ENCODE measurements around the gene LGR6. TPM values are rescaled to one million over a fixed set of nuclear protein-coding genes. Genes with fewer than 3 reads are reported as not detected.

LGR6 gene
- total RNA-seq, 4 donors from 2014 or later, result under 0.01 to 1.2 (median 0.78) TPM; not detected in 1

GRCh38 chr1:202285908-202286307 is 92.3 kb downstream of the LGR6 start:
- H3K4me1 ChIP-seq, result peaks cover 0 to 11% (median 6%) of the 10 kb centered on the region in 4 donors
- no peak overlapping the region for H3K4me3 ChIP-seq
- DNase-seq (ENCODE audit: extremely low spot score), result no peak
- no peaks in the 10 kb centered on the region for H3K36me3 ChIP-seq
- TF ChIP-seq EP300 (IDR thresholded peaks at IDR 0.05) (no peak), CTCF (IDR thresholded peaks at IDR 0.05) (no peak), POLR2A (IDR thresholded peaks at IDR 0.05; ENCODE audit: low read depth) (no peak), POLR2AphosphoS5 (IDR thresholded peaks at IDR 0.05) (no peak)
- H3K9me3 ChIP-seq, result no peaks in the 10 kb centered on the region
- intact Hi-C loops (cut with DNase I), result no loop called here
- WGBS, result 83% methylated on average over 3 of the region's 3 CpGs
- H3K27ac ChIP-seq (replicated peaks in 1 of 4), result no peak overlapping the region
- H3K27me3 ChIP-seq, result peaks cover 0 to 3% (median 0%) of the 10 kb centered on the region in 4 donors

GRCh38 chr1:202286622-202287097 is 93.1 kb downstream of the LGR6 start:
- H3K4me3 ChIP-seq, result no peak overlapping the region
- H3K27ac ChIP-seq (replicated peaks in 1 of 4), result no peak overlapping the region
- no peaks in the 10 kb centered on the region for H3K36me3 ChIP-seq
- intact Hi-C loops (cut with DNase I), result no loop called here
- H3K9me3 ChIP-seq, result no peaks in the 10 kb centered on the region
- H3K27me3 ChIP-seq, result peaks cover 0 to 3% (median 0%) of the 10 kb centered on the region in 4 donors
- WGBS, result 67% methylated on average over 6 of the region's 6 CpGs
- DNase-seq (ENCODE audit: extremely low spot score), result no peak
- TF ChIP-seq EP300 (IDR thresholded peaks at IDR 0.05), result no peak
- no peak for TF ChIP-seq CTCF (IDR thresholded peaks at IDR 0.05)
- no peak for TF ChIP-seq POLR2AphosphoS5 (IDR thresholded peaks at IDR 0.05)
- TF ChIP-seq POLR2A (IDR thresholded peaks at IDR 0.05; ENCODE audit: low read depth), result no peak
- peaks cover 0 to 11% (median 6%) of the 10 kb centered on the region in 4 donors for H3K4me1 ChIP-seq

GRCh38 chr1:202287196-202287595 is 93.6 kb downstream of the LGR6 start:
- H3K27me3 ChIP-seq, result peaks cover 0 to 3% (median 0%) of the 10 kb centered on the region in 4 donors
- H3K4me3 ChIP-seq, result no peak overlapping the region
- DNase-seq (ENCODE audit: extremely low spot score), result no peak
- H3K9me3 ChIP-seq, result no peaks in the 10 kb centered on the region
- H3K27ac ChIP-seq (replicated peaks in 1 of 4), result no peak overlapping the region
- intact Hi-C loops (cut with DNase I), result no loop called here
- WGBS, result 92% methylated on average over 1 of the region's 1 CpG
- no peak for TF ChIP-seq EP300 (IDR thresholded peaks at IDR 0.05)
- no peak for TF ChIP-seq POLR2AphosphoS5 (IDR thresholded peaks at IDR 0.05)
- TF ChIP-seq CTCF (IDR thresholded peaks at IDR 0.05), result no peak
- TF ChIP-seq POLR2A (IDR thresholded peaks at IDR 0.05; ENCODE audit: low read depth), result no peak
- H3K4me1 ChIP-seq, result peaks cover 0 to 11% (median 6%) of the 10 kb centered on the region in 4 donors
- no peaks in the 10 kb centered on the region for H3K36me3 ChIP-seq

- Histone ChIP-seq H3K27me3 (peaks cover 0 to 3% (median 0%) of the 10 kb centered on the region in 4 donors), H3K27ac (replicated peaks in 1 of 4) (no peak overlapping the region), H3K4me1 (peaks cover 0 to 11% (median 6%) of the 10 kb centered on the region in 4 donors), H3K36me3 (no peaks in the 10 kb centered on the region), H3K9me3 (no peaks in the 10 kb centered on the region), H3K4me3 (no peak overlapping the region)
- WGBS, result 66% methylated on average over 3 of the region's 3 CpGs
- DNase-seq (ENCODE audit: extremely low spot score), result no peak
- no peak for TF ChIP-seq EP300 (IDR thresholded peaks at IDR 0.05)
- intact Hi-C loops (cut with DNase I), result no loop called here
Observed at GRCh38 chr1:202288177-202288576, 94.6 kb downstream of the LGR6 start.

- H3K9me3 ChIP-seq, result no peaks in the 10 kb centered on the region
- no peak for TF ChIP-seq CTCF (IDR thresholded peaks at IDR 0.05)
- no peak for TF ChIP-seq POLR2A (IDR thresholded peaks at IDR 0.05; ENCODE audit: low read depth)
- no peak for TF ChIP-seq POLR2AphosphoS5 (IDR thresholded peaks at IDR 0.05)
- no peak for TF ChIP-seq EP300 (IDR thresholded peaks at IDR 0.05)
- H3K36me3 ChIP-seq, result no peaks in the 10 kb centered on the region
- no peak overlapping the region for H3K27ac ChIP-seq (replicated peaks in 1 of 4)
- peaks cover 0 to 3% (median 0%) of the 10 kb centered on the region in 4 donors for H3K27me3 ChIP-seq
- no peak for DNase-seq (ENCODE audit: extremely low spot score)
- intact Hi-C loops (cut with DNase I), result no loop called here
- H3K4me1 ChIP-seq, result peaks cover 0 to 11% (median 4%) of the 10 kb centered on the region in 4 donors
- WGBS, result 84% methylated on average over 3 of the region's 4 CpGs
- H3K4me3 ChIP-seq, result no peak overlapping the region
Observed at GRCh38 chr1:202289009-202289408, 95.4 kb downstream of the LGR6 start.

All from esophagus muscularis mucosa (tissue), 4 donors.